ENCODE measurements around the gene MTHFD2L.

DNA sequence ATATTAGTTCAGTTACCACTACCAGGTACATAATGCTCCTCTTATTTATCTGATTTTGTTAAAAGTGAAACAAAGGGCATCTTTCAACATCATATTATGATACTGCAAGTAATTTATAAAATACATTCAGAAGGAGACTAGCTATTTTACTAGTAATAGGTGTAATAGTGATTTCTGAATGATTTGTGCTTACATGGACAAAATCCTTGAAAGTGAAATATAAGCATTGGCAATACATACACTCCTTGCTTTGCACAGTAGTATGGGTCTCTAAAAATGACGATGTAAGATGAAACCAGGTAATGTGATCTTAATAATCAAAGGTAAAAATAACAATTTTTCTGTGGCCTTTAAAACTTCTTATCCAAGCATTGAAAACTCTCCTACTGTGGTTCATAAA is 17.5 kb downstream of the MTHFD2L start:
- TF ChIP-seq, protein P1, sequence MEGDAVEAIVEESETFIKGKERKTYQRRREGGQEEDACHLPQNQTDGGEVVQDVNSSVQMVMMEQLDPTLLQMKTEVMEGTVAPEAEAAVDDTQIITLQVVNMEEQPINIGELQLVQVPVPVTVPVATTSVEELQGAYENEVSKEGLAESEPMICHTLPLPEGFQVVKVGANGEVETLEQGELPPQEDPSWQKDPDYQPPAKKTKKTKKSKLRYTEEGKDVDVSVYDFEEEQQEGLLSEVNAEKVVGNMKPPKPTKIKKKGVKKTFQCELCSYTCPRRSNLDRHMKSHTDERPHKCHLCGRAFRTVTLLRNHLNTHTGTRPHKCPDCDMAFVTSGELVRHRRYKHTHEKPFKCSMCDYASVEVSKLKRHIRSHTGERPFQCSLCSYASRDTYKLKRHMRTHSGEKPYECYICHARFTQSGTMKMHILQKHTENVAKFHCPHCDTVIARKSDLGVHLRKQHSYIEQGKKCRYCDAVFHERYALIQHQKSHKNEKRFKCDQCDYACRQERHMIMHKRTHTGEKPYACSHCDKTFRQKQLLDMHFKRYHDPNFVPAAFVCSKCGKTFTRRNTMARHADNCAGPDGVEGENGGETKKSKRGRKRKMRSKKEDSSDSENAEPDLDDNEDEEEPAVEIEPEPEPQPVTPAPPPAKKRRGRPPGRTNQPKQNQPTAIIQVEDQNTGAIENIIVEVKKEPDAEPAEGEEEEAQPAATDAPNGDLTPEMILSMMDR (conservative IDR thresholded peaks at IDR 0.05) = no peak
- TF ChIP-seq EZH2 (IDR thresholded peaks at IDR 0.05; ENCODE audit: low read depth) = no peak
